Tibial nerve (tissue), 3 donors: ENCODE measurements around the gene TBC1D2B.
"Not testable (repeated sequence)": the region's sequence is repeated elsewhere in the genome, so short reads cannot be mapped to it uniquely, and the experiment has no call there.

Experiments
- POLR2A ChIP-seq, 2 donors: fragments of 450-650 bp; IDR thresholded peaks; one replicate each; pipeline ENCODE4 v1.6.1; 2017; ENCODE audit warnings: antibody characterized with exemption in 2 of 2, mild to moderate bottlenecking in 2 of 2, moderate library complexity in 2 of 2
- TF ChIP-seq, protein P1 (sequence below), 5 experiments: fragments of 200-600 bp in 3 of 5; fragments of 450-650 bp in 2 of 5; sonication (generic) in 3 of 5; IDR thresholded peaks; one replicate each; pipeline ENCODE4 v1.5.1; 2016 to 2019; ENCODE audit warnings: antibody characterized with exemption in 5 of 5, mild to moderate bottlenecking in 3 of 5, moderate library complexity in 2 of 5

DNA sequence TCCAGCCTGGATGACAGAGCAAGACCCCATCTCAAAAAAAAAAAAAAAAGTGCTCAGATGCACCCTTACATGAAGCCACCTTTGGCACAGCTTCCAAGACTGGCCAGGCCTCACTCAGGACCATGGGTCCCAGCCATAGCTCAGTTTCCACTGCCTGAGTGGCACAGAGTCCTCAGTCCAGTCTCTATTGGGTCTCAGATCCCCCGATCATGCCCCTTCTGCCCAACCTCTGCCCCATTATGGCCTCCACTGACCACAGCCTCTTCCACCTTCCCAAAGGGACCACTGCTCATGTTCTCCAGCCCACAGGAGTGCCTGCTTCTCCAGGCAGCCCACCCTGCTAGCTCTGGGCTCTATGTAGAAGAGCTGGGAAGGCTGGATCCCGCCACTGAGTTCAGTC lies 127.0 kb downstream of the TBC1D2B start:
- TF ChIP-seq, protein P1, sequence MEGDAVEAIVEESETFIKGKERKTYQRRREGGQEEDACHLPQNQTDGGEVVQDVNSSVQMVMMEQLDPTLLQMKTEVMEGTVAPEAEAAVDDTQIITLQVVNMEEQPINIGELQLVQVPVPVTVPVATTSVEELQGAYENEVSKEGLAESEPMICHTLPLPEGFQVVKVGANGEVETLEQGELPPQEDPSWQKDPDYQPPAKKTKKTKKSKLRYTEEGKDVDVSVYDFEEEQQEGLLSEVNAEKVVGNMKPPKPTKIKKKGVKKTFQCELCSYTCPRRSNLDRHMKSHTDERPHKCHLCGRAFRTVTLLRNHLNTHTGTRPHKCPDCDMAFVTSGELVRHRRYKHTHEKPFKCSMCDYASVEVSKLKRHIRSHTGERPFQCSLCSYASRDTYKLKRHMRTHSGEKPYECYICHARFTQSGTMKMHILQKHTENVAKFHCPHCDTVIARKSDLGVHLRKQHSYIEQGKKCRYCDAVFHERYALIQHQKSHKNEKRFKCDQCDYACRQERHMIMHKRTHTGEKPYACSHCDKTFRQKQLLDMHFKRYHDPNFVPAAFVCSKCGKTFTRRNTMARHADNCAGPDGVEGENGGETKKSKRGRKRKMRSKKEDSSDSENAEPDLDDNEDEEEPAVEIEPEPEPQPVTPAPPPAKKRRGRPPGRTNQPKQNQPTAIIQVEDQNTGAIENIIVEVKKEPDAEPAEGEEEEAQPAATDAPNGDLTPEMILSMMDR (IDR thresholded peaks at IDR 0.05): not testable (repeated sequence)
- not testable (repeated sequence) for TF ChIP-seq POLR2A (IDR thresholded peaks at IDR 0.05)
